ENCODE measurements around the gene CHFR. TPM values are rescaled to one million over a fixed set of nuclear protein-coding genes. Genes with fewer than 3 reads are reported as not detected.

Gene CHFR
- total RNA-seq, 1 experiment from 2014 or later, result 41.0 TPM

DNA sequence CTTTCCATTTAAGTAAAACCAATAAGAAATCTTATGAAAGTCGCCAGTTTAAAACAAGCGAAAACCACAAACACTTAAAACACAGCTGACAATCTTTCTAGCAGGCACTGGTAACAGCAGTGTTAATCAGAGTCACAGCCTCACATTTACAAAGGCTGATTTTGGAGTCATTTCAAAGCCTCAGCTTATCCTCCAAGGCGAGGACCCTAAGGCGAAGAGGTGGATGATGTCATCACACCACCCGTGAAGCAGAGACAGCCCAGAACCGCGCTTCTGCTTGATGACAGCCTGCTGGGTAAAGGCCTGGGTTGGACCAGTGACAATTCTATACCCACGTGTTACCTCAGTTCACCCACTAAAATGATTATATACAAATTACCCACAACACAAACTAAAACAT lies 68.8 kb downstream of the CHFR start:
- peaks cover 86% of the 10 kb centered on the region for H3K36me3 Mint-ChIP-seq (ENCODE audit: insufficient read depth, unreplicated experiment)
- no peak overlapping the region for H3K4me3 Mint-ChIP-seq (ENCODE audit: unreplicated experiment)
- no peaks in the 10 kb centered on the region for H3K27me3 Mint-ChIP-seq (ENCODE audit: insufficient read depth, unreplicated experiment)
- intact Hi-C loops (cut with micrococcal nuclease), result no loop called here
- DNase-seq (ENCODE audit: unreplicated experiment), result no peak
- no TSS peak for BruUV-seq (replicated peaks)
- no peak for TF ChIP-seq CTCF (IDR thresholded peaks at IDR 0.05; ENCODE audit: unreplicated experiment)
- no peaks in the 10 kb centered on the region for H3K9me3 Mint-ChIP-seq (ENCODE audit: unreplicated experiment)
- ChIA-PET POLR2A (interaction anchor here (1.5 kb wide), 1 partner anchor 58 kb away, joined by 3 read pairs; no protein-coding TSS in a partner anchor), CTCF (no interaction called here)
- no peaks in the 10 kb centered on the region for H3K4me1 Mint-ChIP-seq (ENCODE audit: insufficient read depth, unreplicated experiment)
- no peak overlapping the region for H3K27ac Mint-ChIP-seq (ENCODE audit: low read depth, unreplicated experiment)

DNA sequence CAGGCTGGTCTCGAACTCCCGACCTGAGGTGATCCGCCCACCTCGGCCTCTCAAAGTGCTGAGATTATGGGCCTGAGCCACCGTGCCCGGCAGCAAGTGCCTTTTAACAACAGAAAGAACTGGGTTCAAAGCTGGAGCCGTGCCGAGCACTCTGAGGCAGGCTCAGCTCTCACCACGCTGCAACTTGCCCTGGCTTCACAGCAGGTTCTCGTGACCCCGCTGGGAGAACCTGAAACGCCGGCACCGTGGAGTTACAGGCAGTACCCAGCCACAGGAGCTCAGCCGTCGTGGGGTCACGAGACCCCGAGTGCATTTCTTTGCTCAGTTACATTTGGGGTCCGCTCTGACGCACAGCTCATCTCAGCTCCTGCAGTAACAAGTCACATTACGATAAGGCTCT lies 73.2 kb downstream of the CHFR start:
- Mint-ChIP-seq H3K36me3 (ENCODE audit: insufficient read depth, unreplicated experiment) (peaks cover 91% of the 10 kb centered on the region), H3K4me1 (ENCODE audit: insufficient read depth, unreplicated experiment) (no peaks in the 10 kb centered on the region), H3K4me3 (ENCODE audit: unreplicated experiment) (no peak overlapping the region), H3K9me3 (ENCODE audit: unreplicated experiment) (no peaks in the 10 kb centered on the region), H3K27ac (ENCODE audit: low read depth, unreplicated experiment) (no peak overlapping the region), H3K27me3 (ENCODE audit: insufficient read depth, unreplicated experiment) (no peaks in the 10 kb centered on the region)
- DNase-seq (ENCODE audit: unreplicated experiment), result no peak
- no TSS peak for BruUV-seq (replicated peaks)
- ChIA-PET POLR2A (no interaction called here), CTCF (no interaction called here)
- intact Hi-C loops (cut with micrococcal nuclease), result no loop called here
- no peak for TF ChIP-seq CTCF (IDR thresholded peaks at IDR 0.05; ENCODE audit: unreplicated experiment)

GRCh38 chr12:132813443-132813842 lies 74.0 kb downstream of the CHFR start:
- no peak for TF ChIP-seq CTCF (IDR thresholded peaks at IDR 0.05; ENCODE audit: unreplicated experiment)
- intact Hi-C loops (cut with micrococcal nuclease), result no loop called here
- Mint-ChIP-seq H3K36me3 (ENCODE audit: insufficient read depth, unreplicated experiment) (peaks cover 91% of the 10 kb centered on the region), H3K9me3 (ENCODE audit: unreplicated experiment) (no peaks in the 10 kb centered on the region), H3K27me3 (ENCODE audit: insufficient read depth, unreplicated experiment) (no peaks in the 10 kb centered on the region), H3K4me1 (ENCODE audit: insufficient read depth, unreplicated experiment) (no peaks in the 10 kb centered on the region), H3K4me3 (ENCODE audit: unreplicated experiment) (no peak overlapping the region), H3K27ac (ENCODE audit: low read depth, unreplicated experiment) (no peak overlapping the region)
- ChIA-PET CTCF (no interaction called here), POLR2A (no interaction called here)
- no peak for DNase-seq (ENCODE audit: unreplicated experiment)
- no TSS peak for BruUV-seq (replicated peaks)

- Mint-ChIP-seq H3K9me3 (ENCODE audit: unreplicated experiment) (no peaks in the 10 kb centered on the region), H3K27ac (ENCODE audit: low read depth, unreplicated experiment) (no peak overlapping the region), H3K36me3 (ENCODE audit: insufficient read depth, unreplicated experiment) (peaks cover 90% of the 10 kb centered on the region), H3K4me1 (ENCODE audit: insufficient read depth, unreplicated experiment) (no peaks in the 10 kb centered on the region), H3K27me3 (ENCODE audit: insufficient read depth, unreplicated experiment) (no peaks in the 10 kb centered on the region), H3K4me3 (ENCODE audit: unreplicated experiment) (no peak overlapping the region)
- ChIA-PET POLR2A (interaction anchor here (1.3 kb wide), 1 partner anchor 16 kb away, joined by 6 read pairs; the partner anchor contains the start of gene GOLGA3), CTCF (no interaction called here)
- intact Hi-C loops (cut with micrococcal nuclease), result no loop called here
- no TSS peak for BruUV-seq (replicated peaks)
- DNase-seq (ENCODE audit: unreplicated experiment), result no peak
- no peak for TF ChIP-seq CTCF (IDR thresholded peaks at IDR 0.05; ENCODE audit: unreplicated experiment)
These were observed 74.6 kb downstream of the CHFR start for GRCh38 chr12:132812631-132813305.
